Activated CD8-positive, alpha-beta T cell treated with anti-CD3 and anti-CD28 coated beads for 36 hours (primary cell): ENCODE measurements around the gene WDR62. TPM values are rescaled to one million over a fixed set of nuclear protein-coding genes. Genes with fewer than 3 reads are reported as not detected.
A peak's percentile ranks its signal among the peaks of the same experiment; 100 is the strongest.

Experiments
- ATAC-seq: fragments of 200-7000 bp; cut with Tn5 transposase; one replicate; pipeline ENCODE4 v1.10.0; 2021; ENCODE audit warnings: mild to moderate bottlenecking, moderate library complexity
- CTCF ChIA-PET: fragments of 350-600 bp; sonication (Branson Sonifier 250); formaldehyde crosslinking; loops from one replicate; lab custom pipeline; 2021; ENCODE audit warnings: antibody characterized with exemption; lab: Charles Lee
- POLR2A ChIA-PET: fragments of 350-600 bp; sonication (Branson Sonifier 250); formaldehyde crosslinking; loops from one replicate; lab custom pipeline; 2021; ENCODE audit warnings: antibody characterized with exemption; lab: Charles Lee
- DNase-seq: peaks from one replicate; pipeline ENCODE4 v3.0.0-alpha.2; 2020
- H3K27ac Mint-ChIP-seq: one replicate; pipeline ENCODE4 v1.8.0; 2021; ENCODE audit warnings: mild to moderate bottlenecking, mixed read lengths
- H3K27me3 Mint-ChIP-seq: one replicate; pipeline ENCODE4 v1.8.0; 2021; ENCODE audit warnings: mixed read lengths
- H3K36me3 Mint-ChIP-seq: one replicate; pipeline ENCODE4 v1.8.0; 2021; ENCODE audit warnings: low read depth, mixed read lengths
- H3K4me1 Mint-ChIP-seq: one replicate; pipeline ENCODE4 v1.8.0; 2021; ENCODE audit warnings: low read depth, mixed read lengths
- H3K4me3 Mint-ChIP-seq: one replicate; pipeline ENCODE4 v1.8.0; 2021; ENCODE audit warnings: mild to moderate bottlenecking, moderate library complexity, mixed read lengths
- H3K9me3 Mint-ChIP-seq: one replicate; pipeline ENCODE4 v1.8.0; 2021; ENCODE audit warnings: mixed read lengths
- intact Hi-C: fragments of 100-400 bp; cut with micrococcal nuclease; formaldehyde crosslinking; loops from one replicate; pipeline ENCODE4 v1.10.0; 2022
- total RNA-seq, 2 experiments: library from RNA; stranded (reverse); gene quantifications; one replicate each; pipeline ENCODE4 v1.2.3, GENCODE V29; 2021
- TF ChIP-seq, protein P1 (sequence below): fragments of 200-600 bp; IDR thresholded peaks from one replicate; pipeline ENCODE4 v1.8.0; 2022; ENCODE audit warnings: antibody characterized with exemption, mild to moderate bottlenecking

WDR62 gene
- total RNA-seq, 2 experiments from 2014 or later, result 19.8 to 22.6 TPM

- TF ChIP-seq, protein P1, sequence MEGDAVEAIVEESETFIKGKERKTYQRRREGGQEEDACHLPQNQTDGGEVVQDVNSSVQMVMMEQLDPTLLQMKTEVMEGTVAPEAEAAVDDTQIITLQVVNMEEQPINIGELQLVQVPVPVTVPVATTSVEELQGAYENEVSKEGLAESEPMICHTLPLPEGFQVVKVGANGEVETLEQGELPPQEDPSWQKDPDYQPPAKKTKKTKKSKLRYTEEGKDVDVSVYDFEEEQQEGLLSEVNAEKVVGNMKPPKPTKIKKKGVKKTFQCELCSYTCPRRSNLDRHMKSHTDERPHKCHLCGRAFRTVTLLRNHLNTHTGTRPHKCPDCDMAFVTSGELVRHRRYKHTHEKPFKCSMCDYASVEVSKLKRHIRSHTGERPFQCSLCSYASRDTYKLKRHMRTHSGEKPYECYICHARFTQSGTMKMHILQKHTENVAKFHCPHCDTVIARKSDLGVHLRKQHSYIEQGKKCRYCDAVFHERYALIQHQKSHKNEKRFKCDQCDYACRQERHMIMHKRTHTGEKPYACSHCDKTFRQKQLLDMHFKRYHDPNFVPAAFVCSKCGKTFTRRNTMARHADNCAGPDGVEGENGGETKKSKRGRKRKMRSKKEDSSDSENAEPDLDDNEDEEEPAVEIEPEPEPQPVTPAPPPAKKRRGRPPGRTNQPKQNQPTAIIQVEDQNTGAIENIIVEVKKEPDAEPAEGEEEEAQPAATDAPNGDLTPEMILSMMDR, result no peak
- ChIA-PET CTCF (interaction anchor here (1.0 kb wide), 1 partner anchor 29 kb away, joined by 4 read pairs; no protein-coding TSS in a partner anchor), POLR2A (interaction anchor here (1.0 kb wide), 1 partner anchor 23 kb away, joined by 3 read pairs; no protein-coding TSS in a partner anchor)
- Mint-ChIP-seq H3K27me3 (no peaks in the 10 kb centered on the region), H3K4me1 (peaks cover 24% of the 10 kb centered on the region), H3K27ac (peak overlapping the region; percentile 87), H3K9me3 (no peaks in the 10 kb centered on the region), H3K36me3 (peaks cover 31% of the 10 kb centered on the region), H3K4me3 (peak overlapping the region; percentile 84)
- DNase-seq (peak; percentile 95), ATAC-seq (peak; percentile 86)
- intact Hi-C loops, result no loop called here
Observed at GRCh38 chr19:36141039-36141927, 86.6 kb downstream of the WDR62 start.

DNA sequence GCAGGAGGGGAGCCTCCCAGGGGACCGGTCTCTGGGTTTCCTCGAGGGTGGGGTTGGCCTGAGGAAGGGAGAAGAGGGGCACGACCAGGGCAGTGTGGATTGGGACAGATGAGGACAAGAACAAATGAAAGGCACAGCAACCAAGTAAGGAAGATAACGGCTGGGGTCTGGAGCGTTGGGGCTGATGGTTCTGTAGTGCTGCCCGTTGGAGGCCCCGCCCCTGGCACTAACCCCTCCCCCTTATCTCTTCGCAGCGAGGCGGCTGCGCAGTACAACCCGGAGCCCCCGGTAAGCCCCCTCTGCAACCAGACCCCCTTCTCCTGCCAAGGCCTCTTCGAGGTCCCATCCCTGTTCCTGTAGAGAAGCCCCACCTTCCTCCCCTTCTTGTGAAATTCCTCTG is 87.3 kb downstream of the WDR62 start:
- intact Hi-C loops, result no loop called here
- Mint-ChIP-seq H3K27me3 (no peaks in the 10 kb centered on the region), H3K36me3 (peaks cover 37% of the 10 kb centered on the region), H3K9me3 (no peaks in the 10 kb centered on the region), H3K4me1 (peaks cover 18% of the 10 kb centered on the region), H3K4me3 (peak overlapping the region; percentile 17), H3K27ac (peak overlapping the region; percentile 87)
- ChIA-PET POLR2A (interaction anchor here (1.0 kb wide), 1 partner anchor 23 kb away, joined by 3 read pairs; no protein-coding TSS in a partner anchor), CTCF (interaction anchor here (1.3 kb wide), 1 partner anchor 28 kb away, joined by 4 read pairs; no protein-coding TSS in a partner anchor)
- TF ChIP-seq, protein P1, result no peak
- ATAC-seq (no peak), DNase-seq (no peak)

GRCh38 chr19:36142496-36142895 is 87.8 kb downstream of the WDR62 start:
- Mint-ChIP-seq H3K27me3 (no peaks in the 10 kb centered on the region), H3K4me1 (peaks cover 17% of the 10 kb centered on the region), H3K36me3 (peaks cover 39% of the 10 kb centered on the region), H3K4me3 (peak overlapping the region; percentile 17), H3K27ac (no peak overlapping the region), H3K9me3 (no peaks in the 10 kb centered on the region)
- ATAC-seq (no peak), DNase-seq (no peak)
- CTCF ChIA-PET, result interaction anchor here (0.6 to 1.3 kb wide), 2 partner anchors 14 to 27 kb away, joined by 3 to 4 read pairs; no protein-coding TSS in a partner anchor
- TF ChIP-seq, protein P1, result no peak
- POLR2A ChIA-PET, result interaction anchor here (1.0 kb wide), 1 partner anchor 24 kb away, joined by 3 read pairs; no protein-coding TSS in a partner anchor
- intact Hi-C loops, result no loop called here

DNA sequence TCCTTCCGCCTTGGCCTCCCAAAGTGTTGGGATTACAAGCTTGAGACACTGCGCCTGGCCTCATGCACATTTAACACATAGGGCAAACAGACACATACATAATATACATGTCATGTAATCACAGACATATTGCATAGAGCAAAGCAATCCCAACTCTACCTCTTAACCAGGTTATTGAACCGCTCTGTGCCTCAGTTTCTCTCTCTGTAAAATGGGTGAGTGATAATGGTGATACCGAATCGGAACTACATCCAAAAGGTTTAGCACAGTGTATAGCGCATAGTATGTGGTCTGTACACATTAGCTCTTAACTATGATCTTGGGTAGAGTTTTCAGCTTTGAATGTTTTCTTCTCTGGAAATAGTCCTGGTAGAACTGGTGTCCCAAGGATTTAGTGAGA is 89.9 kb downstream of the WDR62 start:
- intact Hi-C loops, result no loop called here
- ChIA-PET CTCF (interaction anchor here (1.2 kb wide), 1 partner anchor 25 kb away, joined by 3 read pairs; no protein-coding TSS in a partner anchor), POLR2A (interaction anchor here (0.6 to 1.3 kb wide), 3 partner anchors 8 to 10 kb away, joined by 3 to 4 read pairs (median 3); no protein-coding TSS in a partner anchor)
- H3K27ac Mint-ChIP-seq, result no peak overlapping the region
- peaks cover 49% of the 10 kb centered on the region for H3K36me3 Mint-ChIP-seq
- ATAC-seq (no peak), DNase-seq (no peak)
- no peaks in the 10 kb centered on the region for H3K27me3 Mint-ChIP-seq
- H3K4me3 Mint-ChIP-seq, result no peak overlapping the region
- H3K9me3 Mint-ChIP-seq, result no peaks in the 10 kb centered on the region
- TF ChIP-seq, protein P1, result no peak
- peaks cover 14% of the 10 kb centered on the region for H3K4me1 Mint-ChIP-seq
